Left renal pelvis (tissue), 4 donors: ENCODE measurements around the gene NTNG1. TPM values are rescaled to one million over a fixed set of nuclear protein-coding genes. Genes with fewer than 3 reads are reported as not detected.

Source experiments
- DNase-seq, 4 donors: peaks; one replicate each; pipeline ENCODE4 v3.0.0-alpha.2; 2013; ENCODE audit warnings: low read depth in 4 of 4, low spot score in 3 of 4
- polyA plus RNA-seq, 4 donors: library from polyadenylated mRNA; unstranded; fragments of 120-200 nt; gene quantifications; one replicate each; pipeline ENCODE4 v1.2.1, GENCODE V29; 2013; ENCODE audit not compliant: insufficient read length in 4 of 4

NTNG1 gene
- polyA plus RNA-seq, 4 donors = 13.1 to 33.6 (median 27.5) TPM

- no peak for DNase-seq
Measured at GRCh38 chr1:107378866-107379265, 238.0 kb downstream of the NTNG1 start.

GRCh38 chr1:107379826-107380225 is 239.0 kb downstream of the NTNG1 start:
- no peak for DNase-seq

- no peak for DNase-seq
Measured at GRCh38 chr1:107389410-107390396, 248.9 kb downstream of the NTNG1 start.

GRCh38 chr1:107394301-107394700 is 253.5 kb downstream of the NTNG1 start:
- no peak for DNase-seq

- DNase-seq = no peak
Measured at GRCh38 chr1:107401704-107402103, 260.9 kb downstream of the NTNG1 start.

- no peak for DNase-seq
Measured at GRCh38 chr1:107404756-107405155, 263.9 kb downstream of the NTNG1 start.

- no peak for DNase-seq
Measured at GRCh38 chr1:107405236-107405635, 264.4 kb downstream of the NTNG1 start.

GRCh38 chr1:107407011-107407410 is 266.2 kb downstream of the NTNG1 start:
- no peak for DNase-seq

GRCh38 chr1:107413546-107413945 is 272.7 kb downstream of the NTNG1 start:
- DNase-seq = no peak

- DNase-seq = no peak
Measured at GRCh38 chr1:107413951-107414350, 273.1 kb downstream of the NTNG1 start.

GRCh38 chr1:107414550-107414949 is 273.7 kb downstream of the NTNG1 start:
- no peak for DNase-seq

GRCh38 chr1:107415241-107415640 is 274.4 kb downstream of the NTNG1 start:
- no peak for DNase-seq

GRCh38 chr1:107419003-107419402 is 278.2 kb downstream of the NTNG1 start:
- no peak for DNase-seq

GRCh38 chr1:107422901-107423300 is 282.1 kb downstream of the NTNG1 start:
- DNase-seq = no peak

- DNase-seq = peak in 3 of 4 donors; percentile 6 to 16 (median 12)
Measured at GRCh38 chr1:107430540-107431228, 289.8 kb downstream of the NTNG1 start.

GRCh38 chr1:107432108-107432507 is 291.3 kb downstream of the NTNG1 start:
- DNase-seq = no peak

GRCh38 chr1:107433068-107433467 is 292.2 kb downstream of the NTNG1 start:
- no peak for DNase-seq

- DNase-seq = no peak
Measured at GRCh38 chr1:107433635-107434360, 293.0 kb downstream of the NTNG1 start.

- no peak for DNase-seq
Measured at GRCh38 chr1:107434361-107434693, 293.5 kb downstream of the NTNG1 start.

GRCh38 chr1:107436552-107437241 is 295.9 kb downstream of the NTNG1 start:
- DNase-seq = no peak

GRCh38 chr1:107439567-107439966 is 298.7 kb downstream of the NTNG1 start:
- DNase-seq = no peak
